Activated CD8-positive, alpha-beta T cell treated with anti-CD3 and anti-CD28 coated beads for 36 hours (primary cell): Measurements from ENCODE around the gene PAOX. TPM values are rescaled to one million over a fixed set of nuclear protein-coding genes. Genes with fewer than 3 reads are reported as not detected.

ENCODE experiments used
- ATAC-seq: fragments of 200-7000 bp; cut with Tn5 transposase; one replicate; pipeline ENCODE4 v1.10.0; 2021; ENCODE audit warnings: mild to moderate bottlenecking, moderate library complexity
- CTCF ChIA-PET: fragments of 350-600 bp; sonication (Branson Sonifier 250); formaldehyde crosslinking; loops from one replicate; lab custom pipeline; 2021; ENCODE audit warnings: antibody characterized with exemption; lab: Charles Lee
- POLR2A ChIA-PET: fragments of 350-600 bp; sonication (Branson Sonifier 250); formaldehyde crosslinking; loops from one replicate; lab custom pipeline; 2021; ENCODE audit warnings: antibody characterized with exemption; lab: Charles Lee
- DNase-seq: peaks from one replicate; pipeline ENCODE4 v3.0.0-alpha.2; 2020
- H3K27ac Mint-ChIP-seq: one replicate; pipeline ENCODE4 v1.8.0; 2021; ENCODE audit warnings: mild to moderate bottlenecking, mixed read lengths
- H3K27me3 Mint-ChIP-seq: one replicate; pipeline ENCODE4 v1.8.0; 2021; ENCODE audit warnings: mixed read lengths
- H3K36me3 Mint-ChIP-seq: one replicate; pipeline ENCODE4 v1.8.0; 2021; ENCODE audit warnings: low read depth, mixed read lengths
- H3K4me1 Mint-ChIP-seq: one replicate; pipeline ENCODE4 v1.8.0; 2021; ENCODE audit warnings: low read depth, mixed read lengths
- H3K4me3 Mint-ChIP-seq: one replicate; pipeline ENCODE4 v1.8.0; 2021; ENCODE audit warnings: mild to moderate bottlenecking, moderate library complexity, mixed read lengths
- H3K9me3 Mint-ChIP-seq: one replicate; pipeline ENCODE4 v1.8.0; 2021; ENCODE audit warnings: mixed read lengths
- CTCF ChIP-seq: fragments of 200-600 bp; IDR thresholded peaks from one replicate; pipeline ENCODE4 v1.8.0; 2022; ENCODE audit warnings: antibody characterized with exemption, mild to moderate bottlenecking
- intact Hi-C: fragments of 100-400 bp; cut with micrococcal nuclease; formaldehyde crosslinking; loops from one replicate; pipeline ENCODE4 v1.10.0; 2022
- total RNA-seq, 2 experiments: library from RNA; stranded (reverse); gene quantifications; one replicate each; pipeline ENCODE4 v1.2.3, GENCODE V29; 2021

Gene PAOX
- total RNA-seq, 2 experiments from 2014 or later, result 4.2 to 4.6 TPM

- POLR2A ChIA-PET, result interaction anchor here (0.9 to 2.0 kb wide), 6 partner anchors 11 to 77 kb away, joined by 3 to 6 read pairs (median 3); partner anchors contain the start of gene PRAP1
Observed at GRCh38 chr10:133335246-133336117, 43.6 kb upstream of the PAOX start.

GRCh38 chr10:133336118-133336576, 42.9 kb upstream of the PAOX start:
- CTCF ChIA-PET, result interaction anchor here (1.2 kb wide), 1 partner anchor 21 kb away, joined by 3 read pairs; no protein-coding TSS in a partner anchor
- POLR2A ChIA-PET, result interaction anchor here (1.0 to 2.0 kb wide), 4 partner anchors 12 to 77 kb away, joined by 3 to 6 read pairs (median 4); no protein-coding TSS in a partner anchor
- Mint-ChIP-seq H3K4me3 (no peak overlapping the region), H3K27ac (no peak overlapping the region), H3K4me1 (peaks cover 8% of the 10 kb centered on the region), H3K27me3 (peaks cover 22% of the 10 kb centered on the region), H3K9me3 (no peaks in the 10 kb centered on the region), H3K36me3 (no peaks in the 10 kb centered on the region)
- ATAC-seq (no peak), DNase-seq (no peak)
- intact Hi-C loops, result no loop called here
- TF ChIP-seq CTCF, result no peak

More at GRCh38 chr10:133335246-133336117, 43.6 kb upstream of the PAOX start:
- H3K27me3 Mint-ChIP-seq, result peaks cover 22% of the 10 kb centered on the region
- DNase-seq, result peak; percentile 90
- no peaks in the 10 kb centered on the region for H3K36me3 Mint-ChIP-seq
- TF ChIP-seq CTCF, result no peak
- H3K9me3 Mint-ChIP-seq, result no peaks in the 10 kb centered on the region
- peak; percentile 53 for ATAC-seq
- peaks cover 8% of the 10 kb centered on the region for H3K4me1 Mint-ChIP-seq
- peak overlapping the region; percentile 48 for H3K4me3 Mint-ChIP-seq
- intact Hi-C loops, result no loop called here
- H3K27ac Mint-ChIP-seq, result no peak overlapping the region
- CTCF ChIA-PET, result interaction anchor here (1.2 to 1.4 kb wide), 2 partner anchors 21 to 22 kb away, joined by 3 to 4 read pairs; no protein-coding TSS in a partner anchor

GRCh38 chr10:133336577-133337369, 42.3 kb upstream of the PAOX start, which contains the start of gene CALY:
TSS of gene CALY (minus strand) at chr10:133336896. CDS start at chr10:133328989, 7,907 bp downstream.
- no peak for TF ChIP-seq CTCF
- Mint-ChIP-seq H3K9me3 (no peaks in the 10 kb centered on the region), H3K27me3 (peaks cover 20% of the 10 kb centered on the region), H3K27ac (no peak within 1 kb of the TSS), H3K4me1 (peaks cover 8% of the 10 kb centered on the region), H3K36me3 (no peaks in the 10 kb centered on the region), H3K4me3 (peak within 1 kb of the TSS; percentile 48)
- POLR2A ChIA-PET, result interaction anchor here (1.0 to 2.0 kb wide), 3 partner anchors 13 to 41 kb away, joined by 3 to 6 read pairs (median 4); no protein-coding TSS in a partner anchor
- ATAC-seq, result peak; percentile 46
- CTCF ChIA-PET, result interaction anchor here (1.2 kb wide), 1 partner anchor 20 kb away, joined by 3 read pairs; no protein-coding TSS in a partner anchor
- intact Hi-C loops, result no loop called here
- DNase-seq, result peak; percentile 82

GRCh38 chr10:133337370-133337725, 41.7 kb upstream of the PAOX start:
- no peaks in the 10 kb centered on the region for H3K36me3 Mint-ChIP-seq
- ChIA-PET POLR2A (no interaction called here), CTCF (no interaction called here)
- H3K4me3 Mint-ChIP-seq, result no peak overlapping the region
- intact Hi-C loops, result no loop called here
- DNase-seq (no peak), ATAC-seq (no peak)
- H3K27me3 Mint-ChIP-seq, result peaks cover 15% of the 10 kb centered on the region
- peaks cover 8% of the 10 kb centered on the region for H3K4me1 Mint-ChIP-seq
- no peaks in the 10 kb centered on the region for H3K9me3 Mint-ChIP-seq
- no peak for TF ChIP-seq CTCF
- H3K27ac Mint-ChIP-seq, result no peak overlapping the region
